DND-41 (cell line): ENCODE data around the gene CASTOR1.

Experiments used
- ATAC-seq: fragments of 200-7000 bp; cut with Tn5 transposase; 3 replicates; pipeline ENCODE4 v1.9.1; 2021; ENCODE audit warnings: low read depth; ENCODE audit not compliant: insufficient read depth
- DNase-seq: peaks from one replicate; pipeline ENCODE4 v3.0.0-alpha.2; 2020
- H2AFZ ChIP-seq: 2 replicates; pipeline ENCODE4 v1.6.0; 2012; ENCODE audit warnings: low read depth, low read length
- H3K27ac ChIP-seq: 2 replicates; pipeline ENCODE4 v1.5.1; 2012; ENCODE audit warnings: low read length, inconsistent platforms
- H3K27me3 ChIP-seq: fragments of 200-600 bp; sonication (generic); 2 replicates; pipeline ENCODE4 v1.6.0; 2012; ENCODE audit warnings: low read length, mild to moderate bottlenecking, inconsistent platforms; ENCODE audit not compliant: insufficient read depth, poor library complexity
- H3K36me3 ChIP-seq: 2 replicates; pipeline ENCODE4 v1.5.1; 2012; ENCODE audit warnings: low read length, inconsistent platforms; ENCODE audit not compliant: insufficient read depth
- H3K4me1 ChIP-seq: 2 replicates; pipeline ENCODE4 v1.5.1; 2012; ENCODE audit warnings: mild to moderate bottlenecking, low read length; ENCODE audit not compliant: insufficient read depth
- H3K4me2 ChIP-seq: 2 replicates; pipeline ENCODE4 v1.6.0; 2012; ENCODE audit warnings: mild to moderate bottlenecking, moderate library complexity, low read length, inconsistent platforms; ENCODE audit not compliant: insufficient read depth
- H3K4me3 ChIP-seq, 2 experiments: fragments of 200-600 bp in 1 of 2; shearing (Covaris generic) in 1 of 2; 2 replicates each; pipeline ENCODE4 v1.5.1; 2012 to 2016; ENCODE audit warnings: inconsistent platforms in 2 of 2, low read length in 2 of 2, mild to moderate bottlenecking in 2 of 2, low read depth in 1 of 2, moderate library complexity in 1 of 2
- H3K79me2 ChIP-seq: 2 replicates; pipeline ENCODE4 v1.6.0; 2012; ENCODE audit warnings: low read length, inconsistent platforms; ENCODE audit not compliant: insufficient read depth
- H3K9ac ChIP-seq: 2 replicates; pipeline ENCODE4 v1.6.0; 2012; ENCODE audit warnings: low read depth, mild to moderate bottlenecking, inconsistent platforms, low read length, moderate library complexity
- H3K9me3 ChIP-seq: 2 replicates; pipeline ENCODE4 v1.5.1; 2012; ENCODE audit warnings: low read length, moderate library complexity, mild to moderate bottlenecking, inconsistent platforms; ENCODE audit not compliant: insufficient read depth, severe bottlenecking
- H4K20me1 ChIP-seq: 2 replicates; pipeline ENCODE4 v1.6.0; 2012; ENCODE audit warnings: low read length; ENCODE audit not compliant: insufficient read depth
- EZH2 ChIP-seq: IDR thresholded peaks from 3 replicates; pipeline ENCODE4 v1.6.1; 2012; ENCODE audit warnings: borderline replicate concordance, low read depth, mild to moderate bottlenecking, moderate library complexity, low read length, inconsistent platforms; ENCODE audit not compliant: severe bottlenecking
- TF ChIP-seq, protein P1 (sequence below): IDR thresholded peaks from 2 replicates; pipeline ENCODE4 v1.5.1; 2012; ENCODE audit warnings: borderline replicate concordance, low read length, moderate library complexity, mild to moderate bottlenecking; ENCODE audit not compliant: poor library complexity, severe bottlenecking; ENCODE audit errors: extremely low read depth

CASTOR1 gene

DNA sequence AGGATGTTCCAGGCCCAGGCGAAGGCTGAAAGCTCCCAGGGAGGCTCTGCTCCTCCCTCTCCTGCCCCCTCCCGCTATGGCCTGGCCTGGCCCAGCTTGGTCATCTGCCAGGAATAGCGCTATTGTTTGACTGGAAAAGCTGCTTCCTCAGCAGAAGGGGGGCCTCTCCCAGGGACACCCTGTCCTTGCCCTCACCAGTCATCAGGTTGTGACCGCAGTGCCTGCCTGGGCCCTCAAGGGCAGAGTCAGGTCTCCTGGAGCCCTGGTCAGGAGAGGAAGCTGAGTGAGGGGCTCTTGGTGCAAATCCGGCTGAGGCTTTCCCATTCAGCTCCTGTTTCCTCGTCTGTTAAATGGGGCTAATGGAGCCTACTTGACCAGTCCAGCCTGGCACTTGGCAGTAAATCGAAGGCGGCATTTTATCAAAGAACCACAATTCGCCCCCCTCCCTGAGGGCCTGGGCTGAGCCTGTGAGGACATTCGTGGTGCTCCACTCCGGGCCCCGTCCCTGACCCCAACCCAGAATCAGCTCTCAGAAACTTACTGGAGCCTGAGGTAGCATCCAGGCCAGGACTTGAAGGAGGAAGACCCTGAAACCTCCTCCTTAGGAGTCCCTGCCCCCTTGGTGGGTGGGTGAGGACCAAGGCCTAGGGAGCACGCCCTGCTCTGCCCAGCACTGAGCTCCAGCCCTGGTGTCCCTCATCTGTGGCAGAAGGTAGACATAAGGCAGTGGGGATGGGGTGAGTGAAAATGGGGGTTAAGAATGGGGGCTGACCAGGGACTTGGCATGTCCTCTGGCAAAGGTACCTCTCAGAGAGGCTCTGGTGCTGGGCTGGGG, 2.0 kb upstream of the CASTOR1 start:
- peaks cover 58% of the 10 kb centered on the region for H3K4me1 ChIP-seq

DNA sequence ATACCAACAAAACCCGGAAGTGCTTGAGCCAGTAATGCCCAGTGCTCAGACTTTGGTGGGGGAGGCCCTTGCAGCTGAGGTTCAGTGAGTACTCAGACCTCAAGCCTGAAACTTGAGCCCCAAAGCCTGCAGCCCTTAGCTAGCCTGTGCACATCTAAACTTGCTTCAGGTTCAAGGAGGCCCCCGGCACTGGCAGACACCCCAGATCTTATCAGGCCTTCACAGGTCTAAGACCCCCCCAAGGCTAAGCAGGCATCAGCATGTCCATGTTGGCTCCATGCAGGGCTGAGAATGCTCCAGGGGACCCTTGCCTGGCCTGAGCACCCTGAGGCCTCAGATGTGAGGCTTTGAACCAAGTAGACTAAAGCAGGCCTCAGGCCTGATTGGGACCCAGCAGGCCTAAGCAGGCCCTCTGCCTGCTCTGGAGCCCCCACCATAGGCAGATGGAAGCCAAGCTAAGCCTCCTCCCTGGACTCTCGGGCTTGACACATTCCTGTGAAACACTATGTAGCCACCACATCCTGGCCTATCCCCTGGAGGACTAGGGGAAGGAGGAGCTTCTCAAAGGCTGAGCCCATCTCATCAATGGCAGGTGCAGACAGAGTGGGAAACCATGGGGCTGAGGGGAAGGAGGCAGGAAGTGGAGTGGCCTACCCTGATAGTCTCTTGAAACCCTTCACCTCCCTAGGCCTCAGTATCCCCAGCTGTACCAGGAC, 1.2 kb upstream of the CASTOR1 start:
- no peak overlapping the region for H2AFZ ChIP-seq
- H3K27me3 ChIP-seq, result no peaks in the 10 kb centered on the region
- TF ChIP-seq EZH2, result no peak
- TF ChIP-seq, protein P1, sequence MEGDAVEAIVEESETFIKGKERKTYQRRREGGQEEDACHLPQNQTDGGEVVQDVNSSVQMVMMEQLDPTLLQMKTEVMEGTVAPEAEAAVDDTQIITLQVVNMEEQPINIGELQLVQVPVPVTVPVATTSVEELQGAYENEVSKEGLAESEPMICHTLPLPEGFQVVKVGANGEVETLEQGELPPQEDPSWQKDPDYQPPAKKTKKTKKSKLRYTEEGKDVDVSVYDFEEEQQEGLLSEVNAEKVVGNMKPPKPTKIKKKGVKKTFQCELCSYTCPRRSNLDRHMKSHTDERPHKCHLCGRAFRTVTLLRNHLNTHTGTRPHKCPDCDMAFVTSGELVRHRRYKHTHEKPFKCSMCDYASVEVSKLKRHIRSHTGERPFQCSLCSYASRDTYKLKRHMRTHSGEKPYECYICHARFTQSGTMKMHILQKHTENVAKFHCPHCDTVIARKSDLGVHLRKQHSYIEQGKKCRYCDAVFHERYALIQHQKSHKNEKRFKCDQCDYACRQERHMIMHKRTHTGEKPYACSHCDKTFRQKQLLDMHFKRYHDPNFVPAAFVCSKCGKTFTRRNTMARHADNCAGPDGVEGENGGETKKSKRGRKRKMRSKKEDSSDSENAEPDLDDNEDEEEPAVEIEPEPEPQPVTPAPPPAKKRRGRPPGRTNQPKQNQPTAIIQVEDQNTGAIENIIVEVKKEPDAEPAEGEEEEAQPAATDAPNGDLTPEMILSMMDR, result no peak
- H3K4me1 ChIP-seq, result peaks cover 66% of the 10 kb centered on the region
- peaks cover 6% of the 10 kb centered on the region for H4K20me1 ChIP-seq
- peaks cover 63% of the 10 kb centered on the region for H3K36me3 ChIP-seq
- peaks cover 34% of the 10 kb centered on the region for H3K79me2 ChIP-seq
- peak overlapping the region; percentile 94 for H3K27ac ChIP-seq
- H3K4me3 ChIP-seq, result peak overlapping the region in 1 of 2 experiments; percentile 89; a peak in 2 of 4 replicates
- H3K9ac ChIP-seq, result peak overlapping the region; percentile 83
- peak; percentile 64 for ATAC-seq
- peak overlapping the region; percentile 90 for H3K4me2 ChIP-seq
- DNase-seq, result peak; percentile 89
- no peaks in the 10 kb centered on the region for H3K9me3 ChIP-seq

More for the DNA sequence above, 2.0 kb upstream of the CASTOR1 start:
- no peak for TF ChIP-seq EZH2
- TF ChIP-seq, protein P1, result no peak
- Histone ChIP-seq H3K4me3 (no peak overlapping the region), H3K36me3 (peaks cover 63% of the 10 kb centered on the region), H4K20me1 (peaks cover 6% of the 10 kb centered on the region), H3K27ac (peak overlapping the region; percentile 94), H2AFZ (no peak overlapping the region), H3K4me2 (peak overlapping the region; percentile 21), H3K9ac (peak overlapping the region; percentile 83), H3K79me2 (peaks cover 27% of the 10 kb centered on the region), H3K9me3 (no peaks in the 10 kb centered on the region), H3K27me3 (no peaks in the 10 kb centered on the region)
- ATAC-seq (no peak), DNase-seq (no peak)

DNA sequence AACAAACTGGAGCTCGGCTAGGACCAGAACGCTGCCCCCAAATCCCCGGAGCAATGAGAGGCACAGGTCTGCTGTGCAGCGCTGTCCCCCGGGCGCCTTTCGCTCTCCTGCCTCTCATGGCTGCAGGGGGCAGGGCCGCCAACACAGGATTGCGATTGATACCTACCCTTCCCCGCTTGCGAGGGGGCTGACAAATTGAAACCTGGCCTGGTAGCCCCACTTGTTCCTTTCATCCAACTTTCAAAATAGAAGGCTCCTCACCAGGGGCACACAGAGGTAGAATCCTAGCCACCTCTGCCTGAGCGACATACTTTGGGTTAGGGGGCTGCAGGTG, 642 bp upstream of the CASTOR1 start:
- H3K9me3 ChIP-seq, result no peaks in the 10 kb centered on the region
- H3K27ac ChIP-seq, result peak overlapping the region; percentile 94
- peak overlapping the region; percentile 83 for H3K9ac ChIP-seq
- peak; percentile 16 for ATAC-seq
- H4K20me1 ChIP-seq, result peaks cover 6% of the 10 kb centered on the region
- peak overlapping the region in 1 of 2 experiments; percentile 89; a peak in 2 of 4 replicates for H3K4me3 ChIP-seq
- peaks cover 38% of the 10 kb centered on the region for H3K79me2 ChIP-seq
- peaks cover 63% of the 10 kb centered on the region for H3K36me3 ChIP-seq
- H3K27me3 ChIP-seq, result no peaks in the 10 kb centered on the region
- H2AFZ ChIP-seq, result peak overlapping the region; percentile 46; the same call in 1 of the 2 replicates
- no peak for TF ChIP-seq EZH2
- TF ChIP-seq, protein P1, result no peak
- no peak for DNase-seq
- H3K4me1 ChIP-seq, result peaks cover 72% of the 10 kb centered on the region
- peak overlapping the region; percentile 90 for H3K4me2 ChIP-seq
